Measurements from ENCODE around the gene HBP1.

HBP1 gene

GRCh38 chr7:107196834-107197610 is 28.2 kb downstream of the HBP1 start:
- DNase-seq (ENCODE audit: low read depth), result no peak
- TF ChIP-seq CTCF (conservative IDR thresholded peaks at IDR 0.05; ENCODE audit: control insufficient read depth, insufficient read depth, low read depth, low read length), result no peak
- H3K4me3 ChIP-seq (ENCODE audit: control insufficient read depth, low read depth, low read length), result no peak overlapping the region

DNA sequence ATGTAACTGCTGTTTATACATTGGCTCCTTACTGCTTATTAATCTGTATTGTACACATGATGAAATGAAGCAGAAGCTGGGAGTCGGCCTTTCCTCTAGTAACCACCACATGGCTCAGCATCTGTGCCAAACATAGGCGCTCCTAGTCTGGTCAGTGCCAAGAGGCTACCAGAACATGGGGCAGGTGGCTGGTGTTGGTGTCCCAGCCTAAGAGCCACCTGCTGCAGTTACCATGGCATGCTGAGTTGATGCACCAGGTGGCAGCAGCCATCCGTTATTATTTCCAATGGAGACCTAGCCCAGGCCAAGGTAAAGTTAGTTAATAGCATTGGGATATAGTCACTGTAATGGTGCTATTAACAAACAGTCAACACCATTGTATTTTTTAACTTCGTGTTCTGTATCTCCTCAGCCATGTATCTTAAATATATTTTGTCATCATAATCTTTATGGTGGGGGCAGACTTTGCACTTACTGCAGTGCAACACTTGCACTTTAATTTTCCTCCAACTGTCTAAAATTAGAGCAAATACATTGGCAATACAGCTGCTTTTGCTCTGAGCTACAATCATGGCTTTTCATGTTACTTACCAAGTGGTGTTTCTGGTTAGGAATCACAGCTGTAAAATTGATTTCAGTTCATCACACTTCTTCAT is 33.1 kb downstream of the HBP1 start:
- peak; percentile 31 for DNase-seq (ENCODE audit: low read depth)
- peak; percentile 42 for TF ChIP-seq CTCF (conservative IDR thresholded peaks at IDR 0.05; ENCODE audit: control insufficient read depth, insufficient read depth, low read depth, low read length)
- H3K4me3 ChIP-seq (ENCODE audit: control insufficient read depth, low read depth, low read length), result no peak overlapping the region

DNA sequence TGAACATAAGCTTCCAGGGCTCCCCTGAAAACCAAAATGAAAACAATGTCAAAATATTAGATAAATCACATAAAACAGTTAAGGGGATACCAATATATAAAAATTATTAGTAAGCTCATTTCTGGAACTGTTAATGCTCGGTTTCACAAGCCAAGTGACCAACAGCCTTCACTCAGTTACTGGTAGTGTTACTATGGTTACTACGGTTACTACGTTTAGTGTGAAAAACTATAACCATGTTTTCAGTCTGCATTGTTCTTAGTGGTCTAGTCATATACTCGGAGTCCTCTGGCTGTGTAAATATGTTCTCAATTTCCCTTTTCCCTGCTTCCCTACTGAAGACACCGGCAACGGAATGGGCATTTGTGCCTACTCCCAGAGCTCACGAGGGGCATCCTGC is 34.8 kb downstream of the HBP1 start:
- TF ChIP-seq CTCF (conservative IDR thresholded peaks at IDR 0.05; ENCODE audit: control insufficient read depth, insufficient read depth, low read depth, low read length), result no peak
- DNase-seq (ENCODE audit: low read depth), result no peak
- H3K4me3 ChIP-seq (ENCODE audit: control insufficient read depth, low read depth, low read length), result no peak overlapping the region

- no peak for TF ChIP-seq CTCF (conservative IDR thresholded peaks at IDR 0.05; ENCODE audit: control insufficient read depth, insufficient read depth, low read depth, low read length)
- H3K4me3 ChIP-seq (ENCODE audit: control insufficient read depth, low read depth, low read length), result no peak overlapping the region
- DNase-seq (ENCODE audit: low read depth), result no peak
Measured at GRCh38 chr7:107206136-107206535, 37.3 kb downstream of the HBP1 start.

DNA sequence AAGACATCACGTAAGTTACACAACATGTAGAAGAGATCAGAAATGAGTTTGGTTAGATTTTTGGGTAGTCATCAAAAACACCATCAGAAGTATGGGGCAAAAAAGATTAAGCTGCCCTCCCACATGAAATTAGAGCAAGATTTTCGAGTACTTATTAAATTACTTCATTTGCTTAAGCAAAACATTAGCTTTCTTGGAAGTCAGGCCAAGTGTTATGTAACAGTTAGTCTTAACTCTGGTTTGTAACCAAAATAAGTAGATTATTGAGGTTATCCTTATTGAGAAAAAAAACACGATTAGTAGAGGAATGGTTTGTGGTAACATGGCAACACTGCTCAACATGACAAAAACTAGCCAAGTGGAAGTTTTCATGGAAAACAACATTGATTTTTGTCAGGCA is 37.9 kb downstream of the HBP1 start:
- no peak overlapping the region for H3K4me3 ChIP-seq (ENCODE audit: control insufficient read depth, low read depth, low read length)
- TF ChIP-seq CTCF (conservative IDR thresholded peaks at IDR 0.05; ENCODE audit: control insufficient read depth, insufficient read depth, low read depth, low read length), result no peak
- no peak for DNase-seq (ENCODE audit: low read depth)

DNA sequence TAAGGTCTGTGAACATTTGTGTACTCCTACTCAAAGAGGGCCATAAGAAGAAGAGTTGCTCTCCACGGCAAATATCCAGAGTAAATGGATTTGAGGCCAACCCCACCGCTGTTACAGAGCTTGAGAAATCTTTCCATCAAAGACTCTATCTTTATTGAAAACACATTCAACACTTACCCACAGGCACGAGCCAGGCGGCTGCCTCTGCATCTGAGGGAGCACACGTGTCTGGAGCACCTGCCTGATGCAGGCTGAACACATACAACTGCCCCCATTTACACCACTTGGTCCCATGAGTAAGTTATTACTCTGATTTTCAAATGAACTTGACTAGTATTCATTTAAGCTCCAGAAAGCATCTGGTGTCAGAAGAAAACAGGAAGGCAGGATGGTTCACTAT is 38.7 kb downstream of the HBP1 start:
- TF ChIP-seq CTCF (conservative IDR thresholded peaks at IDR 0.05; ENCODE audit: control insufficient read depth, insufficient read depth, low read depth, low read length), result no peak
- DNase-seq (ENCODE audit: low read depth), result no peak

More for the DNA sequence above, 38.7 kb downstream of the HBP1 start:
- no peak overlapping the region for H3K4me3 ChIP-seq (ENCODE audit: control insufficient read depth, low read depth, low read length)

Measured in fibroblast of mammary gland (primary cell).